ENCODE results near the gene TCIRG1.

DNA sequence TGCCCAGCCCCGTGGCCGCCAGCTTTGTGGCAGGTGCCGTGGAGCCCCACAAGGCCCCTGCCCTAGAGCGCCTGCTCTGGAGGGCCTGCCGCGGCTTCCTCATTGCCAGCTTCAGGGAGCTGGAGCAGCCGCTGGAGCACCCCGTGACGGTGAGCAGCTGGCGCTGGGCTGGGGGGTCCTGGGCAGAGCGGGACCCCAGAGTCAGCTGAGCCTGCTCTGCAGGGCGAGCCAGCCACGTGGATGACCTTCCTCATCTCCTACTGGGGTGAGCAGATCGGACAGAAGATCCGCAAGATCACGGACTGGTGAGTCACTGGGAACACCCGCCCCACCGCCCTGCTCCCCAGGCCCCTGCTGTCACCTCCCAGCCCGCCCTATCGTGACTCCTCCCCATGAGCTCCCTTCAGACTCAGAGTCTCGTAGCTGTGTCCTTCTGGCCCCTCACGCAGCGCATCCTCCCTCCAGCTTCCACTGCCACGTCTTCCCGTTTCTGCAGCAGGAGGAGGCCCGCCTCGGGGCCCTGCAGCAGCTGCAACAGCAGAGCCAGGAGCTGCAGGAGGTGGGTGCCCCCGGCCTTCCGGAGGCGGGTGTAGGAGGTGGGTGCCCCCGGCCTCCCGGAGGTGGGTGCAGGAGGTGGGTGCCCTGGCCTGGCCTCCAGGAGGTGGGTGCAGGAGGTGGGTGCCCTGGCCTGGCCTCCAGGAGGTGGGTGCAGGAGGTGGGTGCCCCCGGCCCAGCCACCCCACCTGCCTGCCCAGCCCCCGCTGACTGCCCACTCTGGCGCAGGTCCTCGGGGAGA is 4.7 kb downstream of the TCIRG1 start:
- TF ChIP-seq, protein P1, sequence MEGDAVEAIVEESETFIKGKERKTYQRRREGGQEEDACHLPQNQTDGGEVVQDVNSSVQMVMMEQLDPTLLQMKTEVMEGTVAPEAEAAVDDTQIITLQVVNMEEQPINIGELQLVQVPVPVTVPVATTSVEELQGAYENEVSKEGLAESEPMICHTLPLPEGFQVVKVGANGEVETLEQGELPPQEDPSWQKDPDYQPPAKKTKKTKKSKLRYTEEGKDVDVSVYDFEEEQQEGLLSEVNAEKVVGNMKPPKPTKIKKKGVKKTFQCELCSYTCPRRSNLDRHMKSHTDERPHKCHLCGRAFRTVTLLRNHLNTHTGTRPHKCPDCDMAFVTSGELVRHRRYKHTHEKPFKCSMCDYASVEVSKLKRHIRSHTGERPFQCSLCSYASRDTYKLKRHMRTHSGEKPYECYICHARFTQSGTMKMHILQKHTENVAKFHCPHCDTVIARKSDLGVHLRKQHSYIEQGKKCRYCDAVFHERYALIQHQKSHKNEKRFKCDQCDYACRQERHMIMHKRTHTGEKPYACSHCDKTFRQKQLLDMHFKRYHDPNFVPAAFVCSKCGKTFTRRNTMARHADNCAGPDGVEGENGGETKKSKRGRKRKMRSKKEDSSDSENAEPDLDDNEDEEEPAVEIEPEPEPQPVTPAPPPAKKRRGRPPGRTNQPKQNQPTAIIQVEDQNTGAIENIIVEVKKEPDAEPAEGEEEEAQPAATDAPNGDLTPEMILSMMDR (IDR thresholded peaks at IDR 0.05), result no peak
- TF ChIP-seq, protein P2, sequence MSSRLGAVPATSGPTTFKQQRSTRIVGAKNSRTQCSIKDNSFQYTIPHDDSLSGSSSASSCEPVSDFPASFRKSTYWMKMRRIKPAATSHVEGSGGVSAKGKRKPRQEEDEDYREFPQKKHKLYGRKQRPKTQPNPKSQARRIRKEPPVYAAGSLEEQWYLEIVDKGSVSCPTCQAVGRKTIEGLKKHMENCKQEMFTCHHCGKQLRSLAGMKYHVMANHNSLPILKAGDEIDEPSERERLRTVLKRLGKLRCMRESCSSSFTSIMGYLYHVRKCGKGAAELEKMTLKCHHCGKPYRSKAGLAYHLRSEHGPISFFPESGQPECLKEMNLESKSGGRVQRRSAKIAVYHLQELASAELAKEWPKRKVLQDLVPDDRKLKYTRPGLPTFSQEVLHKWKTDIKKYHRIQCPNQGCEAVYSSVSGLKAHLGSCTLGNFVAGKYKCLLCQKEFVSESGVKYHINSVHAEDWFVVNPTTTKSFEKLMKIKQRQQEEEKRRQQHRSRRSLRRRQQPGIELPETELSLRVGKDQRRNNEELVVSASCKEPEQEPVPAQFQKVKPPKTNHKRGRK (CRISPR knock-in tag; IDR thresholded peaks at IDR 0.05; ENCODE audit: borderline replicate concordance), result no peak
- TF ChIP-seq FOXP1 (CRISPR knock-in tag; IDR thresholded peaks at IDR 0.05; ENCODE audit: borderline replicate concordance), result no peak
- no peak for TF ChIP-seq PRRX2 (CRISPR knock-in tag; IDR thresholded peaks at IDR 0.05)
- no peak for TF ChIP-seq MYBL2 (CRISPR knock-in tag; IDR thresholded peaks at IDR 0.05)
- TF ChIP-seq, protein P3, sequence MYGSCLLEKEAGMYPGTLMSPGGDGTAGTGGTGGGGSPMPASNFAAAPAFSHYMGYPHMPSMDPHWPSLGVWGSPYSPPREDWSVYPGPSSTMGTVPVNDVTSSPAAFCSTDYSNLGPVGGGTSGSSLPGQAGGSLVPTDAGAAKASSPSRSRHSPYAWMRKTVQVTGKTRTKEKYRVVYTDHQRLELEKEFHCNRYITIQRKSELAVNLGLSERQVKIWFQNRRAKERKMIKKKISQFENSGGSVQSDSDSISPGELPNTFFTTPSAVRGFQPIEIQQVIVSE (CRISPR knock-in tag; IDR thresholded peaks at IDR 0.05; ENCODE audit: borderline replicate concordance), result no peak
- TF ChIP-seq, protein P4, sequence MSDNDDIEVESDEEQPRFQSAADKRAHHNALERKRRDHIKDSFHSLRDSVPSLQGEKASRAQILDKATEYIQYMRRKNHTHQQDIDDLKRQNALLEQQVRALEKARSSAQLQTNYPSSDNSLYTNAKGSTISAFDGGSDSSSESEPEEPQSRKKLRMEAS (CRISPR knock-in tag; IDR thresholded peaks at IDR 0.05), result no peak
- TF ChIP-seq SP1 (CRISPR knock-in tag; conservative IDR thresholded peaks at IDR 0.05), result no peak
- TF ChIP-seq, protein P5, sequence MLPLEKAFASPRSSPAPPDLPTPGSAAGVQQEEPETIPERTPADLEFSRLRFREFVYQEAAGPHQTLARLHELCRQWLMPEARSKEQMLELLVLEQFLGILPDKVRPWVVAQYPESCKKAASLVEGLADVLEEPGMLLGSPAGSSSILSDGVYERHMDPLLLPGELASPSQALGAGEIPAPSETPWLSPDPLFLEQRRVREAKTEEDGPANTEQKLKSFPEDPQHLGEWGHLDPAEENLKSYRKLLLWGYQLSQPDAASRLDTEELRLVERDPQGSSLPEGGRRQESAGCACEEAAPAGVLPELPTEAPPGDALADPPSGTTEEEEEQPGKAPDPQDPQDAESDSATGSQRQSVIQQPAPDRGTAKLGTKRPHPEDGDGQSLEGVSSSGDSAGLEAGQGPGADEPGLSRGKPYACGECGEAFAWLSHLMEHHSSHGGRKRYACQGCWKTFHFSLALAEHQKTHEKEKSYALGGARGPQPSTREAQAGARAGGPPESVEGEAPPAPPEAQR (CRISPR knock-in tag; IDR thresholded peaks at IDR 0.05), result no peak

Measured in WTC11 (cell line).